Kidney (tissue), 14 donors: ENCODE results near the gene HTRA3. TPM values are rescaled to one million over a fixed set of nuclear protein-coding genes. Genes with fewer than 3 reads are reported as not detected.

ENCODE experiments used
- DNase-seq, 5 donors: peaks; one replicate each; pipeline ENCODE4 v3.0.0-alpha.2; 2013 to 2020
- FAIRE-seq: peaks from 2 replicates; lab custom pipeline; 2012; peaks lifted over from hg19 to GRCh38; lab: Jason Lieb, UNC
- H3K27ac ChIP-seq, 2 donors: one replicate each; pipeline ENCODE4 v1.7.0; 2013; ENCODE audit warnings: low read depth in 2 of 2, low read length in 2 of 2, inconsistent platforms in 1 of 2
- H3K27me3 ChIP-seq: one replicate; pipeline ENCODE4 v1.7.1; 2013; ENCODE audit warnings: low read length, inconsistent platforms; ENCODE audit not compliant: control insufficient read depth, insufficient read depth
- H3K36me3 ChIP-seq, 3 donors: one replicate each; pipeline versions ENCODE4 v1.7.0 to v1.7.1; 2013; ENCODE audit warnings: low read length in 3 of 3, control low read depth in 1 of 3, inconsistent platforms in 1 of 3; ENCODE audit not compliant: insufficient read depth in 3 of 3, control insufficient read depth in 2 of 3
- H3K4me1 ChIP-seq, 3 donors: one replicate each; pipeline versions ENCODE4 v1.7.0 to v1.7.1; 2013; ENCODE audit warnings: low read length in 3 of 3, inconsistent platforms in 1 of 3, low read depth in 1 of 3; ENCODE audit not compliant: control insufficient read depth in 2 of 3, insufficient read depth in 2 of 3
- H3K4me3 ChIP-seq, 3 donors: one replicate each; pipeline versions ENCODE4 v1.7.0 to v1.8.1; 2013; ENCODE audit warnings: low read length in 3 of 3, control low read depth in 1 of 3, inconsistent platforms in 1 of 3
- H3K9ac ChIP-seq, 3 donors: one replicate each; pipeline versions ENCODE4 v1.7.0 to v1.7.1; 2013; ENCODE audit warnings: low read length in 3 of 3, control low read depth in 1 of 3, inconsistent platforms in 1 of 3
- H3K9me3 ChIP-seq, 3 donors: one replicate each; pipeline versions ENCODE4 v1.7.0 to v1.7.1; 2013; ENCODE audit warnings: low read length in 3 of 3, control low read depth in 1 of 3, inconsistent platforms in 1 of 3; ENCODE audit not compliant: control insufficient read depth in 2 of 3, insufficient read depth in 1 of 3
- intact Hi-C: fragments of 100-400 bp; cut with DNase I; formaldehyde crosslinking; loops from one replicate; pipeline ENCODE4 v1.11.1; 2022
- polyA plus RNA-seq: library from polyadenylated mRNA; stranded (reverse); fragments of 350-450 nt; fragmentation: Illumina TruSeq; extraction: RNeasy Lipid Tissue Mini Kit (QIAGEN cat#74804); gene quantifications from one replicate; pipeline ENCODE4 v1.2.3, GENCODE V29; 2014; ENCODE audit warnings: low read depth, low replicate concordance; ENCODE audit not compliant: insufficient read depth
- total RNA-seq: library from RNA; stranded (reverse); fragmentation: NEBNext Ultra II Directional; extraction: Animal tissue kit (Norgen Biotek cat#: 25700); gene quantifications from one replicate; pipeline ENCODE4 v1.2.1, GENCODE V29; 2021
- TF ChIP-seq, protein P1 (sequence below): IDR thresholded peaks from 3 replicates; pipeline ENCODE4 v1.5.1; 2012; ENCODE audit warnings: mild to moderate bottlenecking, moderate library complexity, borderline replicate concordance; ENCODE audit not compliant: insufficient read depth; ENCODE audit errors: extremely low read depth
- donor health status: control.
- donor health status: control.
- donor health status: control.
- donor health status: control.
- donor health status: control.
- donor health status: DM: yes; HTN: yes; CAD: no.
- donor health status: Normal renal cell carcinoma (clear cell type).

The HTRA3 gene
- total and polyA plus RNA-seq, 2 donors from 2014 or later, result 1.7 to 6.5 TPM

DNA sequence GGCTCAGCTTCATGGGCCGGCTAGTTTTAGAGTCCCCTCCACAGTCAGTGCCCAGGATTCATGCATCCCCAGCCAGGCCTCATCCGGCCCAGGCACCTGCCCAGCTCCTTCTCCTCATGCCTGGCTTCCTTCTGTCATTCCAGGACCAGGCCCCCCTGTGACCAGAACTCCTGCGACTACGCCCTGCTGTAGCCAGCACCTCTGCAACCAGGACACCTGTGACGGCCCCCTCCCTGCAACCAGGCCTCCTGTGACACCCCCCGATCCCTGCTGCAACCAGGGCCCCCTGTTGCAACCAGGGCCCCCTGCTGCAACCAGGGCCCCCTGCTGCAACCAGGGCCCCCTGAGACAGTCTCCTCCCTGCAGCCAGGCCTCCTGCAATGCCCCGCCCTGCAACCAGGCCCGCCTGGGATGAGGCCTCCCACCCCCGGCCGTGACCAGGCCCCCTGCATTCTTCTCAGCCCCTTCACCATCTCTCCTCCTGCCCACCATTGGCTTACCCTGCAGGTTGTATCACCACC is 46.8 kb downstream of the HTRA3 start:
- FAIRE-seq, result no peak
- no peak overlapping the region for H3K9ac ChIP-seq
- DNase-seq, result peak in 1 of 5 donors; percentile 79
- no peak overlapping the region for H3K4me3 ChIP-seq
- intact Hi-C loops, result no loop called here
- no peaks in the 10 kb centered on the region for H3K36me3 ChIP-seq
- TF ChIP-seq, protein P1, sequence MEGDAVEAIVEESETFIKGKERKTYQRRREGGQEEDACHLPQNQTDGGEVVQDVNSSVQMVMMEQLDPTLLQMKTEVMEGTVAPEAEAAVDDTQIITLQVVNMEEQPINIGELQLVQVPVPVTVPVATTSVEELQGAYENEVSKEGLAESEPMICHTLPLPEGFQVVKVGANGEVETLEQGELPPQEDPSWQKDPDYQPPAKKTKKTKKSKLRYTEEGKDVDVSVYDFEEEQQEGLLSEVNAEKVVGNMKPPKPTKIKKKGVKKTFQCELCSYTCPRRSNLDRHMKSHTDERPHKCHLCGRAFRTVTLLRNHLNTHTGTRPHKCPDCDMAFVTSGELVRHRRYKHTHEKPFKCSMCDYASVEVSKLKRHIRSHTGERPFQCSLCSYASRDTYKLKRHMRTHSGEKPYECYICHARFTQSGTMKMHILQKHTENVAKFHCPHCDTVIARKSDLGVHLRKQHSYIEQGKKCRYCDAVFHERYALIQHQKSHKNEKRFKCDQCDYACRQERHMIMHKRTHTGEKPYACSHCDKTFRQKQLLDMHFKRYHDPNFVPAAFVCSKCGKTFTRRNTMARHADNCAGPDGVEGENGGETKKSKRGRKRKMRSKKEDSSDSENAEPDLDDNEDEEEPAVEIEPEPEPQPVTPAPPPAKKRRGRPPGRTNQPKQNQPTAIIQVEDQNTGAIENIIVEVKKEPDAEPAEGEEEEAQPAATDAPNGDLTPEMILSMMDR, result no peak
- H3K27me3 ChIP-seq, result no peaks in the 10 kb centered on the region
- peak overlapping the region; percentile 34 to 58 for H3K27ac ChIP-seq
- H3K9me3 ChIP-seq, result no peaks in the 10 kb centered on the region
- H3K4me1 ChIP-seq, result peaks cover 0 to 12% (median 0%) of the 10 kb centered on the region in 3 donors

DNA sequence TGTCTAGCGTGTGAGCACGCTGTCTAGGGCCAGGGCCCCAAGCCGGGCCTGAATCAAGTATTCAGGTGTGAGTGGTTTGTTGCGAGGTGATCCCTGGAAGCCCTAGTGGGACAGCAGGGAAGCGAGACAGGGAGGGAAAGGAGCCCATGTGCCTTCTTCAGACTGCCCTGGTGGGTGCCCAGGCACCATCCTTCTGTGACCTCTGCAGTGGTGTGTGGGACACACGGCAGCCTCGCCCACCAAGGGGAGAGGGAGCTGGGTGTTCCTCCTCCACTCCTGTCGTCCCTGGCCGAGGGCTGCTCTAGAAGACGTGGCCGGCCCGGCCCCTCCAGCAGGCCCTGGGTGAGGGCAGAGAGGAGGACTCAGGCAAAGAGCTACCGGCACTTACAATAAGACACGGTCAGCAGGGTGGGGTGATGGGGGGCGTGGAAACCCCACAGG is 47.4 kb downstream of the HTRA3 start:
- Histone ChIP-seq H3K27me3 (no peaks in the 10 kb centered on the region), H3K4me3 (no peak overlapping the region), H3K4me1 (peaks cover 0 to 12% (median 0%) of the 10 kb centered on the region in 3 donors), H3K9me3 (no peaks in the 10 kb centered on the region), H3K9ac (no peak overlapping the region), H3K27ac (peak overlapping the region in 1 of 2 donors; percentile 34), H3K36me3 (no peaks in the 10 kb centered on the region)
- TF ChIP-seq, protein P1, result no peak
- DNase-seq (peak in 1 of 5 donors; percentile 56), FAIRE-seq (no peak)
- intact Hi-C loops, result no loop called here

DNA sequence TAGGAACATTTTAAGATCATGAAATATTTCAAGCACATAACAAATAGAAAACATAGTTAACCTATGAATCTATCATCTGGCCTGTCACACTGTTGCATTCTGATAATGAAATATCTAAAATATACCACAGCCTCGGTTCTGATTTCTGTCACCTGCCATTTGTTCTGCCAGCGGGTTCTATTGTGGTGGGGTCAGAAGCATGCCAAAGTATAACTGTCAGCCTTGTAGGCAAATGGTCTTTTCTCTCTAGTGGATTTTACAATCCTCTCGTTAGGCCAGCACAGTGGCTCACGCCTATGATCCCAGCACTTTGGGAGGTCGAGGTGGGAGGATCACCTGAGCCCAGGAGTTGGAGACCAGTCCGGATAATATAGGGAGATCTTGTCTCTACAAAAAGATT is 47.9 kb downstream of the HTRA3 start:
- no peak overlapping the region for H3K4me3 ChIP-seq
- TF ChIP-seq, protein P1, result no peak
- peaks cover 0 to 12% (median 0%) of the 10 kb centered on the region in 3 donors for H3K4me1 ChIP-seq
- intact Hi-C loops, result no loop called here
- FAIRE-seq, result no peak
- H3K27me3 ChIP-seq, result no peaks in the 10 kb centered on the region
- H3K9me3 ChIP-seq, result no peaks in the 10 kb centered on the region
- H3K36me3 ChIP-seq, result no peaks in the 10 kb centered on the region
- no peak overlapping the region for H3K9ac ChIP-seq
- DNase-seq, result peak in 1 of 5 donors; percentile 11
- no peak overlapping the region for H3K27ac ChIP-seq
